Measurements from ENCODE around the gene ABCD1.

ABCD1 gene

DNA sequence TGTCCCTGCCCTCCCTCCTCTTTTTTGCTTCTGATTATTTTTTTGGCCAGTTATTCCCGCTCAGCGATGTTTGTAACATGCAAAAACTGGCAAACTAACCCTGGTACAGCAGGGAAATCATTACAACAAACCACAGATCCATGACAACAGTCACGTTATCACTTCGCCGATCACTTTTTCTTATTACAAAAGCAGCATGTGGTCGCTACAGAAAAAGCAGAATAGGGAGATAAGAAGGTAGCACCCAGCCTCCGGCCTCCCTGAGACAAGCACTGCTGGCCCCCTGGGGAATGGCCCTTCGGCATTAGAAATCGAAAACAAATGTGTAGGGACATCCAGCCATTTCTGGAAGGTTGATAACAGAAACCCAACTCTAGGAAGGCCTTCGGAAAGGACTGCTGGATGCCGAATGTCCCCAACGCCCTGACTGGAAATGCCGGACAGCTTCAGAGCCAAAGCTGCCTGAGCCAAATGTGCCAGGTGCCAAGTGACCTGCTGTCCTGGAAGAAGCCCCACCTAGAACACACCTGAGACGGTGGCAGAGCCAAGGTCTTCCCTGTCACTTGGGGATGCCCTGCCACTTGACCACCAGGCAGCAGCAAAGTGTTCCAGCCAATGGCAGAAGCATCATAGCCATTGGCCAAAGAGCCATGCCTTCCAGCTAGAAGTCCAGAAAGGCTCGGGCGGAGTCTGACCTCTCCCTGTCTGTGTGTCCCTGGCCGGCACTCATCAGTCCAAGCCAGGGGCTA, 66.6 kb downstream of the ABCD1 start:
- TF ChIP-seq Cebpa-rat (IDR thresholded peaks at IDR 0.05), result no peak

DNA sequence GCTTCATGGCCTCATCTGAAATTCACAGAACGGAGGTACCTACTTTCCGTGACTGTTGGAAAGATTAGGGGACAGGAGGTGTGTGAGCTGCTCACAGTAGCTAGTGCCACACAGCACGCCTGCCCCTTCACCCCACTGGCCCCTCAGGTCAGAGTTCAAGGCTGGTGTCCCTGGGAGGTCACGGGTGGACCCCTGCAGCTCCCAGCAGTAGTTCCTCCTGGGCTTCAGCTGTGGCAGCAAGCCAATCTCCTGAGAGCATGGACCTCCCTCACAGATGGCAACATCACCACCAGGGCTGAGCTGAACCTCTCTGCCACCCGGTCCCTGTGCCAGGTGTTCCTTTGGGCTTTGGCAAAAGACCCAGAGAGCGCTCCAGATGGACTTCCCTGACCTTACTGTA, 67.7 kb downstream of the ABCD1 start:
- no peak for TF ChIP-seq Cebpa-rat (IDR thresholded peaks at IDR 0.05)
- H3K4me2 ChIP-seq, result peak overlapping the region; percentile 72 to 90 (median 82)
- peaks cover 10 to 69% (median 46%) of the 10 kb centered on the region in 11 experiments; a peak in 18 of 22 replicates for H3K27me3 ChIP-seq
- no peak overlapping the region for H3K27ac ChIP-seq
- peak overlapping the region in 7 of 11 experiments; percentile 15 to 95 (median 89); a peak in 6 of 22 replicates for H3K9ac ChIP-seq
- H3K4me3 ChIP-seq, result peak overlapping the region in 7 of 10 experiments; percentile 76 to 90 (median 81); a peak in 7 of 20 replicates
- peaks cover 19 to 65% (median 51%) of the 10 kb centered on the region in 11 experiments for H3K36me3 ChIP-seq
- H3K4me1 ChIP-seq, result peaks cover 29 to 49% (median 38%) of the 10 kb centered on the region in 10 experiments
- H3K9me3 ChIP-seq (replicated peaks in 1 of 11), result peaks cover 9 to 67% (median 43%) of the 10 kb centered on the region in 11 experiments; a peak in 20 of 22 replicates
- H4K20me1 ChIP-seq, result peaks cover 27 to 82% (median 74%) of the 10 kb centered on the region in 11 experiments; a peak in 21 of 22 replicates

More for the DNA sequence above, 66.6 kb downstream of the ABCD1 start:
- Histone ChIP-seq H3K4me1 (peaks cover 20 to 40% (median 31%) of the 10 kb centered on the region in 10 experiments), H3K9ac (peak overlapping the region in 2 of 11 experiments; percentile 13 to 18; a peak in 1 of 22 replicates), H3K4me2 (peak overlapping the region in 6 of 11 experiments; percentile 4 to 90 (median 80); a peak in 4 of 22 replicates), H3K9me3 (replicated peaks in 1 of 11) (peaks cover 3 to 56% (median 32%) of the 10 kb centered on the region in 11 experiments; a peak in 18 of 22 replicates), H4K20me1 (peaks cover 27 to 82% (median 72%) of the 10 kb centered on the region in 11 experiments; a peak in 21 of 22 replicates), H3K27me3 (peaks cover 11 to 69% (median 47%) of the 10 kb centered on the region in 11 experiments; a peak in 18 of 22 replicates), H3K4me3 (no peak overlapping the region), H3K27ac (no peak overlapping the region), H3K36me3 (peaks cover 8 to 65% (median 51%) of the 10 kb centered on the region in 11 experiments; a peak in 21 of 22 replicates)

DNA sequence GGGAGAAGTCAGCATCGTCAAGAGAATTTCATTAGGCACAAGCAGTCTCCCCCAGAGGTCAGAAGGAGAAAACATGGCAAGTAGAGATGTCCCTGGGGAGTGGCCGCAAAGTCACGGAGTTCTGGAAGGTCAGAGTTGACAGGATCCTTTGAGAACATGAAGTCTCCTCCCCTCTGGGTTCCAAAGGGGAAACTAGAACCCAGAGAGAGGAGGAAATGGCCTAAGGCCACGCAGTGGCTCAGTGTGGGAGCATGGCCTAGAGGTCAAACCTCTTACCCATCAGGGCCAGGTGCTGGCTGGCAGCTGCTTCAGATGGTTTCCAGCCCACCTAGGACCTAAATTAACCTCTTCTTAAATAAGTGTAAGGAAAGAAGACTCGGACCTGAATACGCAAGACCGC, 68.6 kb downstream of the ABCD1 start:
- Histone ChIP-seq H4K20me1 (peaks cover 27 to 80% (median 71%) of the 10 kb centered on the region in 11 experiments; a peak in 21 of 22 replicates), H3K9me3 (replicated peaks in 1 of 11) (peaks cover 11 to 76% (median 51%) of the 10 kb centered on the region in 11 experiments; a peak in 20 of 22 replicates), H3K36me3 (peaks cover 25 to 64% (median 49%) of the 10 kb centered on the region in 11 experiments), H3K4me1 (peaks cover 29 to 49% (median 39%) of the 10 kb centered on the region in 10 experiments), H3K27ac (peak overlapping the region; percentile 88 to 96 (median 92); a peak in 21 of 22 replicates), H3K27me3 (peaks cover 10 to 63% (median 39%) of the 10 kb centered on the region in 11 experiments; a peak in 18 of 22 replicates), H3K9ac (peak overlapping the region; percentile 85 to 97 (median 93)), H3K4me2 (peak overlapping the region; percentile 72 to 90 (median 82)), H3K4me3 (peak overlapping the region; percentile 68 to 90 (median 80))
- no peak for TF ChIP-seq Cebpa-rat (IDR thresholded peaks at IDR 0.05)

All from BLaER1 treated with 17β-estradiol and CSF1 and Interleukin-3, amounts not matched to agents 10 nM and 100 nM (cell line).